ENCODE data around the gene SERTAD3. TPM values are rescaled to one million over a fixed set of nuclear protein-coding genes. Genes with fewer than 3 reads are reported as not detected.

The SERTAD3 gene
- total RNA-seq, 4 donors from 2014 or later, result 13.7 to 17.5 (median 15.5) TPM

DNA sequence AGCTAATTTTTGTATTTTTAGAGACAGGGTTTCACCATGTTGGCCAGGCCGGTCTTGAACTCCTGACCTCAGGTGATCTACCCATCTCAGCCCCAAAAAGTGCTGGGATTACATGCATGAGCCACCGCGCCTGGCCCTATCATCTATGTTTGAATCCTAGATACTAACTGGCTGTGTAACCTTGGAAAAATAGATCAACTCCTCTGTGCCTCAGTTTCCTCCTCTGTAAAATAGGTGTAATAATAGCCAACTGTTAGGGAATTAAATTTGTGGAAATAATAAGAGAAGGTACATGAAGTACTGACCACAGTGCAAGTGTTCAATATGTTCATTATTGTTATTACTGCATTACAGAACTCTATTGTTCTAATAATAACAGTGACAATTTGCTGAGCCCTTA, 27.0 kb upstream of the SERTAD3 start:
- TF ChIP-seq, protein P1, sequence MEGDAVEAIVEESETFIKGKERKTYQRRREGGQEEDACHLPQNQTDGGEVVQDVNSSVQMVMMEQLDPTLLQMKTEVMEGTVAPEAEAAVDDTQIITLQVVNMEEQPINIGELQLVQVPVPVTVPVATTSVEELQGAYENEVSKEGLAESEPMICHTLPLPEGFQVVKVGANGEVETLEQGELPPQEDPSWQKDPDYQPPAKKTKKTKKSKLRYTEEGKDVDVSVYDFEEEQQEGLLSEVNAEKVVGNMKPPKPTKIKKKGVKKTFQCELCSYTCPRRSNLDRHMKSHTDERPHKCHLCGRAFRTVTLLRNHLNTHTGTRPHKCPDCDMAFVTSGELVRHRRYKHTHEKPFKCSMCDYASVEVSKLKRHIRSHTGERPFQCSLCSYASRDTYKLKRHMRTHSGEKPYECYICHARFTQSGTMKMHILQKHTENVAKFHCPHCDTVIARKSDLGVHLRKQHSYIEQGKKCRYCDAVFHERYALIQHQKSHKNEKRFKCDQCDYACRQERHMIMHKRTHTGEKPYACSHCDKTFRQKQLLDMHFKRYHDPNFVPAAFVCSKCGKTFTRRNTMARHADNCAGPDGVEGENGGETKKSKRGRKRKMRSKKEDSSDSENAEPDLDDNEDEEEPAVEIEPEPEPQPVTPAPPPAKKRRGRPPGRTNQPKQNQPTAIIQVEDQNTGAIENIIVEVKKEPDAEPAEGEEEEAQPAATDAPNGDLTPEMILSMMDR (IDR thresholded peaks at IDR 0.05; ENCODE audit: low read depth), result no peak

DNA sequence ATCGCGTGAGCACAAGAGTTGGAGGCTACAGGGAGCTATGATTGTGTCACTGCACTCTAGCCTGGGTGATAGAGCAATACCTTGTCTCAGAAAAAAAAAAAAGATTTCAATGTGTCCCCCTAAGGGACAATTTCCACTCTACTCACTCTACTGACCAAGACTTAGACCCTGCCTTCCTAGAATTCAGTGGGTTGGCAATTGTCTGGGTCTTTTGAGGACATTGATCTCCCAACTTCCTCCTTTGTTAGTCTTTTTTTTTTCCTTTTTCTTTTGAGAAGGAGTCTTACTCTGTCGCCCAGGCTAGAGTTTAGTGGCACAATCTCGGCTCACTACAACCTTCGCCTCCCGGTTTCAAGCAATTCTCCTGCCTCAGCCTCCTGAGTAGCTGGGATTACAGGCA, 24.9 kb upstream of the SERTAD3 start:
- TF ChIP-seq, protein P1 (IDR thresholded peaks at IDR 0.05; ENCODE audit: low read depth), result no peak

DNA sequence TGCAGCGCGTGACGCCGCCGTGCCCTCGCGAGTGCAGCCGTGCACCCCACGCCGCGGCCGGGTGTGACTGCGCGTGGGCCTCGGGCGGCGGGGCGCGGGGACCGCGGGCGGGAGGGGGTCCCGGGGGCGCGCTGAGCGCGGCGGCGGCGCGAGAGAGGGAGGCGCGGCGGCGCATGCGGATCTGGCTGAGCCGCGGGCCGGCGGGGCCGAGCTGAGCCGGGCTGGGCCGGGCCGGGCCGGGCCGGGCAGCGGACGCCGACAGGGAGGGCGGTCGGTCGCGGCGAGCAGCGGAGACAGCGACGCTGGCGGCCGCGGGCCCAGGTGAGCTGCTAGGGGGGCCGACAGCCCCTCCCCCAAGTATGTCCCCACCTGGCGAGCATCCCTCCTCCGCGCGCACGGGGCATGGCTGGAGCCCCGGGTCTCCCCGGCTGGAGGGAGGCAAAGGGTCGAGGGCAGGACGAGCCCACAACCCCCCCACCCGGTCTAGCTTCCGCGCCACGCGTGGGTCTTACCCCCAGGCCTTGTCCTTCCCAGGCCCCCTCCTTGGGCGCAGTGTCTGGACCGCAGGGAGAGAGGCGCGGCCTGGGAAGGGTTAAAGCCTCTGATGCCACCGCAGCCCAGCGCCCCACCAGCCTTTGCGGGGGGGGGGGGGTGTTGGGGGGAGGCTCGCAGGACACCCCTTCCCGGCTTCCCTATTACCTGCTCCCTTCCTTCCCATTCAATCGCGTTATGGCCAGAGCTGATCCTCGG, 23.0 kb upstream of the SERTAD3 start, which contains the start of gene SPTBN4:
Gene SPTBN4, plus strand, starts transcription at position 17 of the 750 bp plus-strand sequence. CDS start 5,621 bp downstream, outside the sequence.
- TF ChIP-seq, protein P1 (IDR thresholded peaks at IDR 0.05; ENCODE audit: low read depth), result no peak

DNA sequence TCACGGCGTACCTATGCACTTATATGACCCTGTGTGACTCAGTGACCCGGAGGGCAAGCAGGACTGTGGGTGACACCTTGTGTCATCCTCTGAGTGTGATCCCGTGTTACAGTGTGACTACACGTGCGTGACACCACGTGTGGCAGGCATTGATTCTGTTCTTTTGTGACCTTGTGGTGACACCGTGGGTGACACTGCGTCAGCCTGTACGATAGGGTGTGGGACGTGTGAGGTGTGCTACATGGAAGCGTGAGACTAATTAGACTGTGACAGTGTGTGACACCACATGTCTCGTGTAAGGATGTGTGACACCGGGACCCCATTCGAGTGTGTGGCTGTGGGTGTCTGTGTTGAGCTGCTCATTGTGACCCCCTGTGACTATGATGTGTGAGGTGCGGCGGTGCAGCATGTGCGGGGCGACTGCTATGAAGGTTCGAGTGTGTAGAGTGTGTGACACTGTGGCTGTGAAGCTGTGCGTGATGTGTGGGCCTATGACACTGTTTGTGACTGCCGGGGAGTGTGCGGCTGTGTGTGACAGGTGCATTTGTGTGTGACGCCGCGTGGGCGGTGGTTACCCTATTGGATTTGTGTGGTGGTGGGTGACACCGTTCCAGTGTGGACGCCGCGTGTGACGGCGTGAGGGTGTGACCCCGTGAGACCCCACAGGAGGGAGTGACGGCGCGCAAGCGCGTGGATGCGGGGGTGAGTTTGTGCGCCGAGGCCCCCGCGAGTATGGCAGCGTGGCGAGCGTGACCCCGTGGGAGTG, 22.3 kb upstream of the SERTAD3 start:
- TF ChIP-seq, protein P1 (IDR thresholded peaks at IDR 0.05; ENCODE audit: low read depth), result no peak

DNA sequence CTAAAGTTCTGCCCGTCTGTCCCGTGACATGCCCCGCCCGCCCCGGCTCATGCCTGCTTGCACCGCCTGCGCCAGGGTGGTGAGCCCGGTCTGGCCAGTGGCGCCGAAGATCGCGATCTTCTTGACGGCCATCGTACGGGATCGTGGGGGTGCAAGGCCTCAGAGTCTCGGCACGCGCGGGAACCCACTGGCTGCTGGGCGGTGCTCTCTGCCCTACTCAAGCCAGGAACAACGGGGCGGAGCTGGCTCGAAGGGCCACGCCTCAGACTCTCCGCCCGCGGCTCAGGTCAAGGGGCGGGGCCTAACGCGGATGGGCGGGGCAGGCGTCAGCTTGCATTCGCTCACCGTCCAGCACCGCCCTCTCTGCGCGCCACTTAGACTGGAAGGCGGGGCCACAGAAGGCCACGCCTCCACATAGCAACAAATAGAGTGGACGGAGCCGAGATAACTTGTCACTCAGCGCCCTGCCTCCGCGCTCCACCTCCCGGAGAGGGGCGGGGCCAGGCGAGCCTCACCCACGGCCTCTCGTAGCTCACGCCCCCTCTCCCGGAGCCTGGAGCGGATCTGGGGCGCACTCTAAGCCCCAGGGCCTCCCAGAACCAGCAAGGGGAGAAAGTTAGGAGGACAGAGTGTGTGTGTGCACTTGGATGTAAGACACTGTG, 21.6 kb upstream of the SERTAD3 start, which contains the start of gene BLVRB:
Gene BLVRB, minus strand, starts transcription at position 189 of the 662 bp plus-strand sequence. Its CDS starts 57 bp downstream, at position 132.
- TF ChIP-seq, protein P1 (IDR thresholded peaks at IDR 0.05; ENCODE audit: low read depth), result no peak

DNA sequence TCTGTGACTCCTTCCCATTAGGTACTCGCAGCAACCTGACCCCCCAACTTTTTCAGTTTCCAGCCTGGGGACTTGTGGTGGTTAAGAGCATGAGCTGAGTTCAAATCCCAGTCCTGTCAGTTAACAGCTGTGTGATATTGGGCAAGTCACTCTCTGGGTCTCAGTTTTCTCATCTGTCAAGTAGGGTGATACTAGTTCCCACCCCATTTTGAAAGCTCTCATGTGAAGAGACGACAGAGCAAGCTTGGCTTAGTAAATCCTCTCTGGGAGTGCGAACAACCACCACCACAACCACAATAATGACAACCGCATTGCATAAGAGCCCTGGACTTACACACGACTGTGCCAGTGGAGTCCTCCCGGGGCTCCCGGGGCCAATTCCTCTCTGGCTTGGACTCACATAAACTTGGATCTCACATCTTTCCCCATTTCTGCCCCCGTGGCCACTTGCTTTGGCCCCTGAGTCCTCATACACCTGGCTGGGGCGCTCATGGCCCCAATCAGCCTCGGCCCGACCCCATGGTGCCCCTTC, 21.0 kb upstream of the SERTAD3 start:
- TF ChIP-seq, protein P1 (IDR thresholded peaks at IDR 0.05; ENCODE audit: low read depth), result no peak
